GM19372 (cell line): ENCODE measurements around the gene AKAP11.

Experiments used
- ATAC-seq: cut with Tn5 transposase; IDR thresholded peaks from one replicate; pipeline ENCODE4 v1.9.1; 2021; ENCODE audit warnings: mild to moderate bottlenecking, low read depth, moderate library complexity; ENCODE audit not compliant: unreplicated experiment

Gene AKAP11

DNA sequence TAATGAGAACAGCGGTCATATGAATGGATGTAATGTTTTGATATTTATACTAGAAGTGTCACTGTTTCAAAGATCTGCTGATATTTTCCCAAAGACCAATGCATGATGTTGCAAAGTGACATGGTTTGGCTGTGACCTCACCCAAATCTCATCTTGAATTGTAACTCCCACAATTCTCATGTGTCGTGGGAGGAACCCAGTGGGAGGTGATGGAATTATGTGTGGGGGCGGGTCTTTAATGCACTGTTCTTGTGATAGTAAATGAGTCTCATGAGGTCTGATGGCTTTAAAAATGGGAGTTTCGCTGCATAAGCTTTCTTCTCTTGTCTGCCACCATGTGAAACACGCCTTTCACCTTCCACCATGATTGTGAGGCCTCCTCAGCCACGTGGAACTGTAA lies 98.3 kb downstream of the AKAP11 start:
- ATAC-seq = no peak
